HepG2 (cell line): ENCODE results near the gene NPAS2. TPM values are rescaled to one million over a fixed set of nuclear protein-coding genes. Genes with fewer than 3 reads are reported as not detected.
A peak's percentile ranks its signal among the peaks of the same experiment; 100 is the strongest.

Experiments
- ATAC-seq: fragments of 200-7000 bp; cut with Tn5 transposase; 3 replicates; pipeline ENCODE4 v1.9.1; 2020; ENCODE audit warnings: mild to moderate bottlenecking, moderate library complexity
- BruUV-seq: library from RNA; stranded (reverse); fragments of 400-500 nt; replicated peaks from 2 replicates; lab custom pipeline; 2021; lab: Mats Ljungman, UMichigan
- CTCF ChIA-PET: fragments of 300-600 bp; formaldehyde crosslinking; extraction: SDS; loops from one replicate; lab custom pipeline; 2021; ENCODE audit warnings: low total read pairs, inconsistent platforms, low intra/inter-chr PET ratio; lab: Yijun Ruan, JAX
- POLR2A ChIA-PET: fragments of 350-600 bp; sonication (Branson Sonifier 250); formaldehyde crosslinking; loops from one replicate; lab custom pipeline; 2020; ENCODE audit warnings: antibody characterized with exemption, inconsistent platforms; lab: Yijun Ruan, JAX
- DNase-seq: peaks from one replicate; pipeline ENCODE4 v3.0.0-alpha.2; 2015; ENCODE audit warnings: low spot score
- FAIRE-seq: peaks from 3 replicates; lab custom pipeline; 2011; peaks lifted over from hg19 to GRCh38; lab: Jason Lieb, UNC
- H2AFZ ChIP-seq: one replicate; pipeline ENCODE4 v1.6.1; 2011; ENCODE audit warnings: low read length, inconsistent platforms
- H3K27ac ChIP-seq: fragments of 300-600 bp; 3 replicates; pipeline ENCODE4 v1.8.0; 2011; ENCODE audit warnings: mixed run types, mild to moderate bottlenecking, mixed read lengths, low read length, inconsistent platforms; ENCODE audit not compliant: insufficient read depth; ENCODE audit errors: extremely low read length
- H3K27me3 ChIP-seq, 2 experiments: fragments of 200-600 bp in 1 of 2; 2 replicates in 1 of 2; 3 replicates in 1 of 2; pipeline versions ENCODE4 v1.6.0 to v1.8.0; 2011; ENCODE audit warnings: low read length in 2 of 2, mild to moderate bottlenecking in 2 of 2, moderate library complexity in 2 of 2, inconsistent platforms in 1 of 2; ENCODE audit not compliant: insufficient read depth in 2 of 2, control insufficient read depth in 1 of 2
- H3K36me3 ChIP-seq, 2 experiments: fragments of 200-600 bp in 1 of 2; replicated peaks in 1 of 2; 2 replicates in 1 of 2; 3 replicates in 1 of 2; pipeline versions ENCODE4 v1.5.1 to v1.8.0; 2011; ENCODE audit warnings: low read length in 2 of 2, inconsistent platforms in 1 of 2; ENCODE audit not compliant: insufficient read depth in 2 of 2, control insufficient read depth in 1 of 2
- H3K4me1 ChIP-seq: 2 replicates; pipeline ENCODE4 v1.5.1; 2012; ENCODE audit warnings: low read length, inconsistent platforms; ENCODE audit not compliant: insufficient read depth
- H3K4me2 ChIP-seq: 2 replicates; pipeline ENCODE4 v1.6.0; 2011; ENCODE audit warnings: low read depth, low read length, inconsistent platforms
- H3K4me3 ChIP-seq, 3 experiments: fragments of 200-600 bp in 1 of 3; sonication (generic), shearing (Covaris generic) in 1 of 3; replicated peaks in 1 of 3; 2 replicates each; pipeline ENCODE4 v1.5.1; 2011 to 2016; ENCODE audit warnings: low read length in 3 of 3, inconsistent platforms in 2 of 3, low read depth in 2 of 3, mild to moderate bottlenecking in 2 of 3, control low read depth in 1 of 3, mixed read lengths in 1 of 3; ENCODE audit not compliant: insufficient read depth in 1 of 3
- H3K79me2 ChIP-seq: one replicate; pipeline ENCODE4 v1.6.1; 2011; ENCODE audit warnings: low read length, inconsistent platforms; ENCODE audit not compliant: insufficient read depth
- H3K9ac ChIP-seq: 2 replicates; pipeline ENCODE4 v1.6.0; 2011; ENCODE audit warnings: mild to moderate bottlenecking, low read depth, low read length, inconsistent platforms; ENCODE audit not compliant: insufficient read depth
- H3K9me3 ChIP-seq: 2 replicates; pipeline ENCODE4 v1.5.1; 2012; ENCODE audit warnings: mild to moderate bottlenecking, low read length
- H4K20me1 ChIP-seq: 2 replicates; pipeline ENCODE4 v1.6.0; 2011; ENCODE audit warnings: inconsistent platforms, mild to moderate bottlenecking, low read length, moderate library complexity; ENCODE audit not compliant: insufficient read depth
- ADNP ChIP-seq: sonication (generic); formaldehyde crosslinking; IDR thresholded peaks from 2 replicates; pipeline ENCODE4 v1.4.0; 2020; ENCODE audit warnings: missing genetic modification reagents
- AGO2 ChIP-seq: fragments of 200-400 bp; formaldehyde crosslinking; optimal IDR thresholded peaks from 2 replicates; pipeline ENCODE3; 2017; ENCODE audit warnings: mild to moderate bottlenecking, low read depth, low read length, moderate library complexity
- GATAD2A ChIP-seq: IDR thresholded peaks from 2 replicates; pipeline ENCODE4 v1.6.1; 2016
- HNF4A ChIP-seq: sonication (generic); formaldehyde crosslinking; IDR thresholded peaks from 2 replicates; pipeline ENCODE4 v1.4.0; 2020; ENCODE audit warnings: missing genetic modification reagents
- HNRNPL ChIP-seq: fragments of 200-400 bp; formaldehyde crosslinking; IDR thresholded peaks from 2 replicates; pipeline ENCODE4 v1.6.1; 2017; ENCODE audit warnings: mild to moderate bottlenecking, low read depth, low read length
- HOXA5 ChIP-seq: sonication (generic); formaldehyde crosslinking; IDR thresholded peaks from 2 replicates; pipeline ENCODE4 v1.4.0; 2020; ENCODE audit warnings: missing genetic modification reagents
- KLF6 ChIP-seq: IDR thresholded peaks from 2 replicates; pipeline ENCODE4 v1.8.0; 2016; ENCODE audit warnings: missing biosample characterization, missing genetic modification reagents
- RBM22 ChIP-seq: fragments of 200-400 bp; formaldehyde crosslinking; optimal IDR thresholded peaks from 2 replicates; pipeline ENCODE3; 2017; ENCODE audit warnings: mild to moderate bottlenecking, low read length, moderate library complexity
- SRSF1 ChIP-seq: fragments of 200-400 bp; formaldehyde crosslinking; optimal IDR thresholded peaks from 2 replicates; pipeline ENCODE3; 2017; ENCODE audit warnings: mild to moderate bottlenecking, low read depth, low read length, moderate library complexity
- ZBTB20 ChIP-seq: sonication (generic); formaldehyde crosslinking; IDR thresholded peaks from 2 replicates; pipeline ENCODE4 v1.8.1; 2023; ENCODE audit warnings: missing genetic modification reagents, low read depth, mild to moderate bottlenecking, borderline replicate concordance
- ZEB1 ChIP-seq: IDR thresholded peaks from 2 replicates; pipeline ENCODE4 v1.6.1; 2012; ENCODE audit warnings: mild to moderate bottlenecking, low read depth, inconsistent platforms; ENCODE audit not compliant: insufficient replicate concordance
- ZNF205 ChIP-seq: IDR thresholded peaks from 2 replicates; pipeline ENCODE4 v1.6.1; 2018; ENCODE audit warnings: missing biosample characterization, missing genetic modification reagents
- ZNF3 ChIP-seq: IDR thresholded peaks from 2 replicates; pipeline ENCODE4 v1.7.0; 2017; ENCODE audit warnings: inconsistent platforms
- ZNF660 ChIP-seq: sonication (generic); formaldehyde crosslinking; IDR thresholded peaks from 2 replicates; pipeline ENCODE4 v1.5.1; 2020; ENCODE audit warnings: mild to moderate bottlenecking, low read depth, missing genetic modification reagents, borderline replicate concordance
- ZSCAN31 ChIP-seq: sonication (generic); formaldehyde crosslinking; IDR thresholded peaks from 2 replicates; pipeline ENCODE4 v1.5.0; 2020; ENCODE audit warnings: low read depth, mild to moderate bottlenecking, missing genetic modification reagents
- WGBS: methylation state at CpG from one replicate; pipeline ENCODE4 v1.1.6; 2017; ENCODE audit warnings: low lambda C conversion rate; 5-methylcytosine and 5-hydroxymethylcytosine counted together
- in situ Hi-C: cut with HindIII; loops from 2 replicates; pipeline ENCODE4 v1.10.0; 2017; ENCODE audit warnings: low pct_unique_long_range_greater_than_20kb; ENCODE audit not compliant: extremely low pct_ligation_motif_present
- intact Hi-C: fragments of 100-400 bp; cut with micrococcal nuclease; formaldehyde crosslinking; loops from one replicate; pipeline ENCODE4 v1.10.0; 2022; ENCODE audit not compliant: unreplicated experiment
- polyA plus RNA-seq, 8 experiments: library from polyadenylated mRNA; depleted of rRNA in 3 of 8; stranded (reverse) in 7 of 8; unstranded in 1 of 8; fragments of >200 nt; fragmentation: Illumina TruSeq in 4 of 8; extraction: Trizol in 4 of 8; gene quantifications; 2 replicates each; pipeline versions ENCODE4 v1.2.1 to v1.2.3, GENCODE V29; 2011 to 2016; ENCODE audit warnings: low read depth in 4 of 8, missing spikeins in 1 of 8, mixed read lengths in 1 of 8; ENCODE audit not compliant: insufficient read depth in 1 of 8
- total RNA-seq, 5 experiments: library from RNA; depleted of rRNA; stranded (reverse); fragments of >200 nt; fragmentation: Illumina TruSeq; extraction: Trizol; gene quantifications; 2 replicates each; pipeline ENCODE4 v1.2.3, GENCODE V29; 2016; ENCODE audit warnings: low read depth in 1 of 5
- TF ChIP-seq, protein P1 (sequence below): IDR thresholded peaks from 2 replicates; pipeline ENCODE4 v1.6.1; 2012; ENCODE audit warnings: inconsistent platforms
- TF ChIP-seq, protein P2 (sequence below): sonication (generic); formaldehyde crosslinking; IDR thresholded peaks from 2 replicates; pipeline ENCODE4 v1.8.1; 2023; ENCODE audit warnings: mild to moderate bottlenecking, missing genetic modification reagents, borderline replicate concordance
- TF ChIP-seq, protein P3 (sequence below): sonication (generic); formaldehyde crosslinking; IDR thresholded peaks from 2 replicates; pipeline ENCODE4 v1.5.0; 2020; ENCODE audit warnings: missing genetic modification reagents, mild to moderate bottlenecking, borderline replicate concordance

Gene NPAS2
- total and polyA plus RNA-seq, 2 of the 13 experiments (the other 11 are each of a cell fraction or from before 2014, with no cell fraction given) = 14.8 to 37.5 TPM

DNA sequence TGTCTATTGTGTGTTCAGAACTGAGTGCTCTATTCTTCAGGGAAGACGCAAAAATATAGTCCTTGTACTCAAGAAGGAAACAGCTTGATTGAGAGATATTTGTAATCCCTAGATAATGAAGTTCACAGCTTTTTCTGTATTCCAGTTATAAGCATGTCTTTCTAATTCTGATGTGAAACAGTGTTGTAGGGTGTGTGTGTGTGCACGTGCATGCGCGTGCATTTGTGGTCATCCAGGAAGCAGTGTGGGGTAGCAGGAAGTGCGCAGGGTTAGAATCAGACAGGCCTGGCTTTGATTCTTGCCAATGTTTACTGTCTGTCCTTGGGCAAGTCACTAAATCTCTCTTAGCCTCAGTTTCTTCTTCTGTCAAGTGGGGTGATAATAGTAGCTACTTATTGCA is 87.9 kb downstream of the NPAS2 start:
- no peak for DNase-seq
- Histone ChIP-seq H3K9ac (no peak overlapping the region), H3K4me2 (no peak overlapping the region), H2AFZ (no peak overlapping the region), H3K27me3 (no peaks in the 10 kb centered on the region), H3K36me3 (peaks cover 33 to 55% of the 10 kb centered on the region in 2 experiments), H4K20me1 (peaks cover 8% of the 10 kb centered on the region; the same call in 1 of the 2 replicates), H3K4me1 (peaks cover 10% of the 10 kb centered on the region), H3K4me3 (no peak overlapping the region), H3K79me2 (peaks cover 4% of the 10 kb centered on the region), H3K27ac (no peak overlapping the region), H3K9me3 (no peaks in the 10 kb centered on the region)
- 98% methylated on average over 5 of the region's 5 CpGs for WGBS
- BruUV-seq = no TSS peak
- ChIA-PET POLR2A (no interaction called here), CTCF (no interaction called here)
- no peak for ATAC-seq
- peak; percentile 57 for FAIRE-seq
- TF ChIP-seq RBM22 (peak; percentile 28), ZNF3 (CRISPR knock-in tag) (no peak), AGO2 (no peak), KLF6 (CRISPR knock-in tag) (no peak), ZBTB20 (CRISPR knock-in tag) (no peak), HOXA5 (CRISPR knock-in tag) (no peak)
- in situ Hi-C loops (no loop called here), intact Hi-C loops (no loop called here)

DNA sequence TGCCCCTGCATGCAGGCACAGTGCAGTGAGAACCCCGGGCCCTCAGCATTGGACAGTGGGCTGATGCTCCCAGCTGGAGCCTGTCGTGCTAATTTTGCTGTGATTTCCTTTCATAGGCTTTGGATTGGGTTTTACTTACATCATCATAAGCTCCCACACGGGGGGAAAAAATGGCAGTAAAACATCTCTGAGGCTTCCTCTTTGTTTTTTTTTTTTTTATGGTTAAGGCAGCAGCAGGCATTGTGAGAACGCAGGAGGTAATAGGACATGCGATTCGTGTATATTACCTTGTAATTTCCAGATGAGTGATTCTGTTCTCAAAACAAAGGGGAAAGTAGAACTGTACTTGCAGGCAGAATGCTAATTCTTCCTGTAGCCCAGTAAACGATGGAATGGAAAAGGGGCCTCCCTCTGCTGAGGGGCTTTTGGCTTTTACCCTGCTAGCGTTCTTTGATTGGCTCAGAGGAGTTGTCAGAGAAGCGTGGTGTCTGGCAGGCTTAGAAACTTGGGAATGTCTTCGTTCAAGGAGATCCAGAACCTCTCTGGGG is 89.7 kb downstream of the NPAS2 start:
- intact Hi-C loops = no loop called here
- no peaks in the 10 kb centered on the region for H3K4me1 ChIP-seq
- peaks cover 39 to 66% of the 10 kb centered on the region in 2 experiments for H3K36me3 ChIP-seq
- BruUV-seq = no TSS peak
- 96% methylated on average over 10 of the region's 10 CpGs for WGBS
- no peaks in the 10 kb centered on the region for H3K9me3 ChIP-seq
- CTCF ChIA-PET = no interaction called here
- no peaks in the 10 kb centered on the region for H3K27me3 ChIP-seq
- no peak overlapping the region for H3K27ac ChIP-seq
- H3K4me2 ChIP-seq = no peak overlapping the region
- DNase-seq (no peak), ATAC-seq (no peak), FAIRE-seq (no peak)
- H3K79me2 ChIP-seq = no peaks in the 10 kb centered on the region
- no peak overlapping the region for H3K4me3 ChIP-seq
- POLR2A ChIA-PET = no interaction called here
- in situ Hi-C loops = no loop called here
- H4K20me1 ChIP-seq = peaks cover 5% of the 10 kb centered on the region; the same call in 1 of the 2 replicates
- no peak overlapping the region for H3K9ac ChIP-seq
- no peak overlapping the region for H2AFZ ChIP-seq
- TF ChIP-seq, protein P1, sequence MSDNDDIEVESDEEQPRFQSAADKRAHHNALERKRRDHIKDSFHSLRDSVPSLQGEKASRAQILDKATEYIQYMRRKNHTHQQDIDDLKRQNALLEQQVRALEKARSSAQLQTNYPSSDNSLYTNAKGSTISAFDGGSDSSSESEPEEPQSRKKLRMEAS = no peak
- TF ChIP-seq ZNF205 = no peak
- TF ChIP-seq SRSF1 = no peak
- no peak for TF ChIP-seq ZNF660
- no peak for TF ChIP-seq ZSCAN31 (CRISPR knock-in tag)
- TF ChIP-seq ADNP = no peak
- TF ChIP-seq, protein P2, sequence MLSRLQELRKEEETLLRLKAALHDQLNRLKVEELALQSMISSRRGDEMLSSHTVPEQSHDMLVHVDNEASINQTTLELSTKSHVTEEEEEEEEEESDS (CRISPR knock-in tag) = no peak
- TF ChIP-seq HNF4A (CRISPR knock-in tag) = no peak
- no peak for TF ChIP-seq GATAD2A (CRISPR knock-in tag)
- no peak for TF ChIP-seq HNRNPL
- TF ChIP-seq, protein P3, sequence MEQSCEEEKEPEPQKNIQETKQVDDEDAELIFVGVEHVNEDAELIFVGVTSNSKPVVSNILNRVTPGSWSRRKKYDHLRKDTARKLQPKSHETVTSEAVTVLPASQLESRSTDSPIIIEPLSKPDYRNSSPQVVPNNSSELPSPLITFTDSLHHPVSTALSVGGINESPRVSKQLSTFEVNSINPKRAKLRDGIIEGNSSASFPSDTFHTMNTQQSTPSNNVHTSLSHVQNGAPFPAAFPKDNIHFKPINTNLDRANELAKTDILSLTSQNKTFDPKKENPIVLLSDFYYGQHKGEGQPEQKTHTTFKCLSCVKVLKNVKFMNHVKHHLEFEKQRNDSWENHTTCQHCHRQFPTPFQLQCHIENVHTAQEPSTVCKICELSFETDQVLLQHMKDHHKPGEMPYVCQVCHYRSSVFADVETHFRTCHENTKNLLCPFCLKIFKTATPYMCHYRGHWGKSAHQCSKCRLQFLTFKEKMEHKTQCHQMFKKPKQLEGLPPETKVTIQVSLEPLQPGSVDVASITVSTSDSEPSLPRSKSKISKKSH (CRISPR knock-in tag) = no peak
- no peak for TF ChIP-seq ZEB1
